ENCODE results near the gene BTBD3. TPM values are rescaled to one million over a fixed set of nuclear protein-coding genes. Genes with fewer than 3 reads are reported as not detected.

The BTBD3 gene
- total RNA-seq, 1 donor from 2014 or later = 10.0 TPM

DNA sequence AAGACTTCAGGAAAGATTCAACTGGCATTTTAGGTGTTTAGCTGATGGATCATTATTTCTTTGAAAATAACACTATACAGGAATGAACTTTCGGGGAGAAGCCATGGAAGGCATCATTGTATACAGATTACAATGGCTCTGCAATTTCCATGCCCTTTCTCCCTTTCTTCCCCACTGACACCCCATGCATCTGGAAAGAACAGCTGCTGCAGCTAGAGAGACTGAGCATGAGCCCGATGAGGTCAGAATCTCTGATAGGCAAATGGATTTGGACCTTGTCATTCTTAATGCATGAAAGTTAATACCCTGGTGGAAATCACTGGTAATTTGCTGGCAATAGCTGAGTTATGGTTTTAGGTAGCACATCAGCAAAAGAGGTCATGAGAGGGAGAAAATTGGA lies 54.8 kb downstream of the BTBD3 start:
- ATAC-seq = no peak

All from esophagus mucosa (tissue), 1 donor.